OCI-LY7 (cell line): ENCODE measurements around the gene HBM.

ENCODE experiments used
- CTCF ChIP-seq: fragments of 200-600 bp; sonication (generic); conservative IDR thresholded peaks from 2 replicates; pipeline ENCODE4 v1.5.1; 2014; ENCODE audit warnings: mild to moderate bottlenecking, antibody characterized with exemption, low read length, moderate library complexity, mixed read lengths
- EZH2phosphoT487 ChIP-seq: fragments of 200-600 bp; sonication (generic); IDR thresholded peaks from 2 replicates; pipeline ENCODE4 v1.6.1; 2018; ENCODE audit warnings: low read depth, borderline replicate concordance, mild to moderate bottlenecking, mixed run types, antibody characterized with exemption, low read length, moderate library complexity, mixed read lengths

- TF ChIP-seq CTCF (peak; percentile 85), EZH2phosphoT487 (no peak)
Measured at GRCh38 chr16:117379-118365, 48.1 kb upstream of the HBM start.
